Subcutaneous adipose tissue (tissue), 4 donors: Measurements from ENCODE around the gene HDAC8. TPM values are rescaled to one million over a fixed set of nuclear protein-coding genes. Genes with fewer than 3 reads are reported as not detected.

Experiments used
- CTCF ChIP-seq: fragments of 450-650 bp; IDR thresholded peaks from one replicate; pipeline ENCODE4 v1.5.1; 2016; ENCODE audit warnings: low read depth, mild to moderate bottlenecking, control low read depth, antibody characterized with exemption, moderate library complexity
- total RNA-seq, 4 donors: library from RNA; depleted of rRNA; stranded (reverse); fragments of >200 nt; gene quantifications; one replicate each; pipeline ENCODE4 v1.1.0, GENCODE V29; 2016

Gene HDAC8
- total RNA-seq, 4 donors from 2014 or later, result 26.2 to 34.0 (median 31.5) TPM

- TF ChIP-seq CTCF, result no peak
These were observed 18.0 kb downstream of the HDAC8 start for GRCh38 chrX:72554448-72555140.

- TF ChIP-seq CTCF, result no peak
These were observed 26.7 kb downstream of the HDAC8 start for GRCh38 chrX:72545990-72546389.

- no peak for TF ChIP-seq CTCF
These were observed 32.3 kb downstream of the HDAC8 start for GRCh38 chrX:72540318-72540717.

- TF ChIP-seq CTCF, result no peak
These were observed 32.8 kb downstream of the HDAC8 start for GRCh38 chrX:72539822-72540221.

GRCh38 chrX:72536542-72536941, 36.1 kb downstream of the HDAC8 start:
- TF ChIP-seq CTCF, result no peak

GRCh38 chrX:72532366-72532765, 40.3 kb downstream of the HDAC8 start:
- TF ChIP-seq CTCF, result no peak

GRCh38 chrX:72526534-72527508, 45.8 kb downstream of the HDAC8 start:
- no peak for TF ChIP-seq CTCF
